ENCODE measurements around the gene SOD1. TPM values are rescaled to one million over a fixed set of nuclear protein-coding genes. Genes with fewer than 3 reads are reported as not detected.

The SOD1 gene
- total RNA-seq, 1 experiment from 2014 or later = 769 TPM

Other genes with a start within 250 kb of the SOD1 start
- gene SCAF4, start 72.4 kb downstream of the SOD1 start, total RNA-seq (2014; rRNA removed; shearing (Covaris generic)) = 1.6 and 3.1 TPM in 2 replicates
- gene HUNK, start 213.3 kb downstream of the SOD1 start, total RNA-seq (2014; rRNA removed; shearing (Covaris generic)) = 1.5 and 1.9 TPM in 2 replicates